HG02759 (cell line): ENCODE measurements around the gene FXYD2.

Source experiments
- ATAC-seq: cut with Tn5 transposase; IDR thresholded peaks from one replicate; pipeline ENCODE4 v1.9.1; 2021; ENCODE audit warnings: mild to moderate bottlenecking, moderate library complexity; ENCODE audit not compliant: unreplicated experiment

Gene FXYD2

DNA sequence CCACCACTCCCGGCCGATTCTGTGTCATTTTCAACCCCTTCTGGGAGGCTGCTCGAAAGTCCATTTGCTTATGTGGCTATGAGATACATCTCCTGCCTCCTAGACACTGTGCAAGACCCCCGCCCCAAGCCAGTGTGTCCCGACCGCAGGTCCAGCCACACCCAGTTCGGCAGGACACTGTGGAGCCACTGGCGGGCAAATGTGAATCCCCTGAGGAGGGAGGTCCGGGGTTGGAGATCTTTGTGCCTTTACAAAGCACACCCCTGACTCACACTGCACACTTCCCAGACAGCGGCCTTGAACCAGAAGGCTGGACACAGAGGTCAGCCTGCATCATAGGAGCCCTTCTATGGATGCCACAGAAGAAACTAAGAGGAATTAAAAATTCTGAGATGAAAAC is 34.5 kb upstream of the FXYD2 start:
- no peak for ATAC-seq

DNA sequence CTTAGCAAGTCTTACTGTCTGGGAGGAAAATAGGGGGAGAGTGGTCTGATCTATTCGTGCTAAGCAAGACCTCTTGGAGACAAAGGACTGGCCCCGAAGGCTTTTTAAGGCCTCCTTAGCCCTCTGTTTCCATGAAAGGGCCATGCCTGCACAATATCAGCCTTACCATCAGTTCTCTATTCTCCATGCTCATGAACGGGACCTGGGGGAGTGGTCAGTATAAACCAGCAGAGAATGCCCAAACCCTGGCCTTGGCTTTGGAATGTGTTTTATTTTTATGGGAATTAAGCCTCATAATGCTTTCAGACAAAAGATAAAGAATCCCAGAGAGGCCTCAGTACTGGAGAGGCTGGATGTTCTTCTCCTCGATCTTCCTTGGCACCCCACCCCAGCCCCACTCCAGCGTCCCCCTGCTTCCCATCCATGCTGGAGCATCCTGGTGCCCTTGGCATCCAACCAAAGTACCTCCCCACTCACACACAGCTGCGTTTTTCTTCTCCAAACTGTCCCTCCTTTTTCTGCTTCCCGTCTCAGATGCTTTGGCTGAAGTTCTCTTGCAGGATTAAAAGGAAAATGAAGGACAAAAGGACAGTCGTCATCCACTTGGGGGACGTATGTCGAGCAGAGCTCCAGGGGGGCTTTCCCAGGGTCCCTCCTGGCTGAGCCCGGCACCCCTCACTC is 33.3 kb upstream of the FXYD2 start:
- no peak for ATAC-seq

DNA sequence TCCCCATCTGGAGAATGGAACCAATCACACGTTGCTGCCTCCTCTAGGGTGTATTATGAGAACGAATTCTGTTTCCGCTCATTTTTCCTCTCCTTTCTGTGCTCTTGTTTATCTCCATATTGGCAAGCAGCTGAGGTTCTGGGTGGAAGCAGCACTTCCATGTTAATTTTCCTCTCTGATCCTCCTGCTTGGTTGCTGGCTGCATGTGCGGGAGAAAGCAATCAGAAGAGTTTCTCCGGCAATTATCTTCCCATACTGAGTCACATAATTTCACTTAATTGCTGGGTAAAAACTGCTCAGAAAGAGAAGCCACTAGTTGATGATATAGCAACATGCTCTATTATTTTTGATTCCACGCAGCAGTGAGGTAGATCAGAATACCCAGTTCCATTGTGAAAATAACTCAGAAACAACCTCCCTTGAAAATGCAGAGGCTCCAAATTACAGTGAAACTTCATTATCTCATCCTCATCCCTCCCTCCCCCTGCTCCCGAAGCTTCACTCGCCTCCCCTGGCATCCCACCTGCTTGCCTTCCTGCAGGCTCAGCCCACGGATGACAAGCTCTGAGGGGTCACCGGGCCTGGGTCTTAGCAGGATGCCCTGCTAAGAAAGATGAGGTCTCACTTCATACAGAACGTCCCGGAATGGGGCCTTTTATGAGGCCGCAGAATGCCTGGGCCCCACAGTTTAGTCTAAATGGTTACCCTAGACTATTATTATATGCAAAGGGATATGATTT is 31.5 kb upstream of the FXYD2 start:
- ATAC-seq, result no peak

DNA sequence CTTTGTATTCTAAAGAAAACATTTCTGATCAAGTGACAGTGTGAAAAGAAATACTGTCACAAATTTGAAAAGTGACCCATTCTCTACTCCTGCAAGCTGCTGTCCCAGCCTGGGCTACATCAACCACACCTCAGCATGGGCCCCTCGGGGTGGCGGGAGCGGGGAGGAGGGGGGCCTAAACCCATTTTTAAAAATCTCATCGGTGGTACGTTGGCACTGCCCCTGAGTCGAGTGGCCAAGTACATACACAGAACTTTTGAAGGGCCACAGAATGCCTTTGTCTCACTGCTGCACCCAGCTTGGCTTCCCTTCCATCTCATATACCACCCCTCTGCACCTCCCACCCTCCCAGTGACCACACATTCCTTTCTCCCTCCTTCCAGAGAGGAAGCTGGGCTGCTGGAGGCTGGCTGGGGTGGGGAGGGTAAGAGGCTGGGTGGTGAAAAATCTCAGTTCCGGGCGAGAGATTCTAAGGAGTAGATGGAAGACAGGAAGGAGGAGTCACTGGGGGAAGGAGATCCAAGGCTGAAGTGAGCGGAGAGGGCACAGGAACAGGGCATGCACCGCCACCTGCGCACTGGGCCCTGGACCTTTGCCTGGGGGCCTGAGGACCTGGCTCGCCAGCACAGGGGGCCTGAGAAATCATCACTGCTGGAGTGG is 30.8 kb upstream of the FXYD2 start:
- no peak for ATAC-seq

DNA sequence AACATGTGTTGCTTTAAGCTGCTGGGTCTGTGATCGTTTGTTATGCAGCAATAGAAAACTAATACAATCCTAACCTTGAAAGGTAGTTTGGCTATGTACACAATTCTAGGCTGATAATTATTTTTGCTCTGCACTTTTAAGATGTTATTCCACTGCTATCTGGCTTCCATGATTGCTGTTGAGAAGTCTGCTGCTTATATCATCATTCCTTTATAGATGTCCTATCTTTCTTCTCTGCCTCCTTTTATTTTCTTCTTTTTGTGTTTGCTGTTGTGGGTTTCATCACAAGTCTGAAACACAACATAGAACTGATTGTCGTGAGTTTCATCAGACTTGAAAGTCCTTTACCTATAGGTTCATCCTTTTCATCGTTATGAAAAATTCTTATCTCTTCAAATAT is 27.8 kb upstream of the FXYD2 start:
- ATAC-seq, result no peak

DNA sequence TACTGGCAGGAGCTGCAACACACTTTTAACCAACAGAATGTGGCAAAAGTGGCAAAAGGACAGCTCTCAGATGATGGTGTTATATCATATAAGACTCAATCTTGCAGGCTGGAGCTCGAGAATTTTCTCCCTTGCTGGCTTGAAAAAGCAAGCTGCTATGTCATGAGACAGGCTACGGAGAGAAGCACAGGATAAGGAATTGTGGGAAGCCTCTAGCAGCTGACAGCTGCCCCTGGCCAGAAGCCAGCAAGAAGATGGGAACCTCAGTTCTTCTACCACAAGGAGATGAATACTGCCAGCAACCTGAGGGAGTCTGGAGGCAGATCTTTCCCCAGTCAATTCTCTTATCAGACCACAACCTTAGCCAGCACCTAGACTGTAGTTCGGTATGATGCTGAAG is 27.3 kb upstream of the FXYD2 start:
- no peak for ATAC-seq

DNA sequence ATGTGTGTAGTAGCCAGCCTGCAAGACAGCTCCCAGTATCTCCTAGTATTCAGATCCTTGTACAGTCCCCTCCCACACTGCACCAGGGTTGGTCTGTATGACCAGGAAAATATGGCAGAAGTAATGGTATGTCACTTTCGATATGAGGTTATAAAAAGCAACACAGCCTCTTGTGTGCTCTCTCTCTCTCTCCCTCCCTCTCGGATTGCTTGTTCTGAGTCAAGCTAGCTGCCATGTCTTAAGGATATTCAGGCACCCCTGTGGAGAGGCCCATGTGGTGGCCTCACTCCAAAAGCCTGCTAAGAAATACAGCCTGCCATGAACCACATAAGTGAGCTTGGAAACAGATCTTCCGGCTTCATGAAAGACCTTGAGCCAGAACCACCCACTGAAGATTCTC is 26.6 kb upstream of the FXYD2 start:
- ATAC-seq, result no peak

DNA sequence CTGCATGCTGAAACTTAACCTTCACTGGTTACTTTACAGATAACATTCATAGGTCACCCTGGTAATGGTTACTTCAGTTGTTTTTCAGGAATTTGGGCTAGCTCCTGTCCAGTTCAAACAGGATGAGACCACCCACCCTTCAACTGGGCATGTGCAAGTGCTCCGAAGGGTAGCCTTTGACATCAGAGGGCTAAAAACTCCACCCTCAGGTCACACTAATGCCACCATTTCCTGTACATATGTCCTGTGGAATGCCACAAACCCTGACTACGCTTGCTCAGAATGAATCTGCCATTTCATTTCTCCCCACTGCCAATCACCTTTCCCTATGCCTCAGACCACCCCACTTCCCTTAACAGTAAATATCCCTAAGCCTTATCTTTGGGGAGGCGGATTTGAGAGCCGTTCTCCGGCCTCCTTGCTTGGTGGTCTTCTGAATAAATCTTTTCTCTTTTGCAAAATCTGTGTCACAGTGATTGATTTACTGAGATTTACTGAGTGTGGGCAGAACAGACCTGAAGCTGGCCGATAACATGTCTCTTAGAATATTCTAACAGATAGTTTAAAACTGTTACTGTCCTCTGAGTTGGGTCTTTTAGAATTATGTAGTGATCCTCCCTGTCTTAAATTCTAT is 25.4 kb upstream of the FXYD2 start:
- ATAC-seq, result no peak

DNA sequence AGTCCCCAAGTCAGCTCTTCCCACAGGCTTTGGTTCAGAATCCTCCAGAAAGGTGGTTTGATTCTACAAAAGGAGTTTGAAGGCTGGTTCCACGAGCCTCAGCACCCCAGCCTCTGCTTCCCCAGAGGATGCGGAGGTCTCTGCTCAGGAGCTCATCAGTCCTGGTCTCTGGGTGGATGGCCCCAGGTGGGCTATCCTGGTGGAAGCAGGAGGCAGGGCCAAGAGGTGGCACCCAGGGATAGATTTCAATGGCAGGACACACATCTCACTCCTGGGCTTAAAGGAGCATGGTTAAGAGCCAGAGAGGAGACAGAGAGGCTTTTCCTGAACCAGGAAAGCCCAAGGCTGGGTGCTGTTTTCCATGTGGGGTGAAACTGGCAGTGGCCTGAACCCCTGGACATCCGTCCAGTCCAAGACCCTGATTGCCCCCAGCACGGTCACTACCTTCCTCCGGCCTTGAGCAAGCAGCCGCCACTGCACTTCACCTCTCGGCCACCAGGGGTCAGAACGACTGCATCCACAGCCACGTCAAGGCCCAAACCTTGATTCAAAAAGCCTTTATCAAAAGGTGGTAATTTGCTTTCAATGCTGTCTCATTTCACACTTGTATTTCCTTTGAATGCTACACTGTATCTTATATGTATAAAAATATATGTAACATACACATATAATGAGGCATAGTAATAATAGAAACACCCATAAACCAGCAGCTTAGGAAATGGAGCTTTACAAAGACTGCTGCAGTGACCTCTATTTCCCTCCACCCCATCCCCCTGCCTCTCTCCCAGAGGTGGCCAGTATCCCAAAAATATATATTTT is 19.3 kb upstream of the FXYD2 start:
- no peak for ATAC-seq

DNA sequence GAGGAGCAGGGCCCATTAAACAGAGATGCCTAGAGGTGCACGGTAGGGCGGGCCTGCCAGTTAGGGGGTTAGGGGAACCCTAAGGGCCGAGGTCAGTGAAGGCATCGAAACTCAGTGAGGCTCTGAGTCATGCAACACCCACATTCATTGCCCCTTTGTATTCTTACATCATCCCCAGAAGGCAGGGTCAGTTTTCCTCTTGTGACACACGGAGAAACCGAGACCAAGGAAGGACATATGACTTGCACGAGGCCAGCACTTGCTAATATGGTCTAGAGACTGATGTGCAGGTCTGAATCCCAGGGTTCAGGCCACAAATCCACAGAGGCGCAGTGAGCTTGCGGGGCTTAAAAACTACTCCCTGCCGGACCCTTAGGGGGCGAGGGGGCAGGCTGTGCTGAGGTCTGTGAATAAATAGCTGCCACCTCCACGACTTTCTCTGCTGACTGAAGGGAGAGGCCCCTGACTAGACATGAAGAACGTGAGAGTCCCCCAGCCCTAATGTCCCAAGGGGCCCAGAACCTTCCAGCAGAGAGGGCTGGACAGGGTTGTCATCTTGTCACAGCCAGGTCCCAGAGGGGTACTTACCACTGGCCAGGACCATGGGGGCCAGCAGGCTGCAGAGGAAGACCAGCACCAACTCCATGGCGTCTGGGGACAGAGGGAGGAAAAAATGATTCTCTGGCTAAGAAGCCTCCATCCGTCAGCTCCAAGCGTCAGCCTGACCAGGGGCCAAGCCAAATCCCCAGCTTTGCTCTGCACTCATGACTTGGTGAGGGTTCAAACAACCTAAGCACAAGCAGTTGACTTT is 17.8 kb upstream of the FXYD2 start:
- ATAC-seq, result no peak

DNA sequence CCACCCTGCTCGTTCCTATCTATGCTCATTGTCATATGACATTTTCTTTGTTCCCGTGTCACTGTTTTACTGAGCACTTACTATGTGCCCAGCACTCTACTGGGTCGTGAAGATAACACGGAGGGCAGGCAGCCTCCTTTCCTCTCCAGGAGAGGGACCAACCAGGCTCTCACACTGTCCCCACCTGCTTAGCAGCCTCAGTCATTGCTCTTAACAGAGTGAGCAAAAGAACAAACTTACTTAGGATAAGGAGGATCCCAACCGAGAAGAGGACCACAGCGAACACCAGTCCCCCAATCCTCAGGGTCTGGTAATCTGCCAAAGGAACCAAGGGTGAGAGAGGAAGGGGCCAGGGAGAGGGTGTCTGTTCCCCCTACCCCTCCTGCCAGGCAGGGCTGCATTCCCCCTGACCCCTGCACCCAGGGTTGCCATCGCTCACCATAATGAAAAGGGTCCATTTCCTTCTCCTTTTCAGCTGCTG is 17.0 kb upstream of the FXYD2 start:
- no peak for ATAC-seq

DNA sequence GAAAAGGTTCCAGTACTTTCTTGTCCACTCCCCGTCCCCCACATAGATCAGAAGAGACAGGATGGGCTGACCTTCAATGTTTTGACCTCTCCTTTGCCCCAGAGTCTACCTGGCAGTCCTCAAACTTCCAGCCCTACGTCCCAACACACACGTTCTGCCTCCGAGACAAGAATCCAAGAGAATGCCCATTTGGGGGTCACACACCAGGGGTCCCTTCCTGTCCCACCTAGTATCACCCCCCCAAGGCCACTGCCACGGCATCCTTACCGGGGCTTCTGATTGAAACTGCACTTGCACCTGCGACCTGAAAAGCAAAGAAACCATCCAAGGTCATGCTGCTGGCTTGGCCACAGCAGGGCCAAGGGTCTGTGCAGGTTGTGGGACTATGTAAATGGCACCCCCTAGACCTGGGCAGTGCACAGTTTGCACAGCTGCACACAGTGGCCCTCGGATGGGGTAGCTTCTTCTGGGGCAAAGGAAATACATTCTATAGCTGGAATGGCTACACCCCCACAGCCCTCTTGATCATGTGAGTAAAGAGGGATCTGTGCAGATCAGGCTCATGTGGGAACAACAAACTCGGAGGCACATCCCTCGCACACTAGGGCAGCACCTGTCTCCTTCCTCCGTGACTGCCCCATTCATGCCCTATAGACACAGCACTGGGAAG is 16.5 kb upstream of the FXYD2 start:
- ATAC-seq, result no peak

DNA sequence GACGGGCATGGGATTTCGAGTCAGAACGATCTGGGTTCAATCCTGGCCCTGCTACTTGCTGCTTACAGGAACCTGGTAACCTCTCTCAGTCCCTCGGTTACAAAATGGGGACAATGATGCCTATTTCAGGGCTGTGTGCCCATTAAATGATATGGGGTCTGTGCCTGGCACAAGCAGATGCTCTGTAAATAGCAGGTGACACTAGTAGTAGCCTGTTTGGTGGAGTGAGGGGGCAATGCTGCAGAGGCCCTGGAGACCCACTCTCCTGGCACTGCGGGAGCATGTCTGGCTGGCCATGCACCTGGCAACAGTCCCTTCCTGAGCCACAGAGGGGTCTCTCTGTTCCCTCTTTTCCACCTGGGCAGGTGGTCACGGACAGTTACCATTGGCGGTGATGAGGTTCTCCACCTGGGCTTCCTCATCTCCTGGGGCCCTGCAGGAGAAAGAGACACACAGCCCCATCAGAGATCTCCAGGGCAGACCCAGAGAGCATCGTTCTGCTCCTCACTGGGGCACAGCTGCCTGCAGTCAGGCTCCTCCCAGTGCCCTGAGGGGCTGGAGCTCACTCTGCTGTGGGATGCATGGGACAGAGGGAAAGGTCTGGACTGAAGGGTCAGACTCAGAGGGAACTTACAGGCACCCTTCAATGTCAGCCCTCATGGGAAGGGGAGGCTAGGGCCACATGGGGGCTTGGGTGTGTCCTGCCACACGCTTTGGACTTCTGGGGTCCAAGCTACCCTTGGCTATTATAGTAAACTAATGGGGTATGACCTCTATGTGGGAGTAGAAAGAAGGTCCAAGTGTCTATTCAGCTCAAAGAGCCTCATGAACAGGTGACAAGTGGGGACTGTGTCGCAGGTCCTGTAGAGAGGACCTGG is 15.6 kb upstream of the FXYD2 start:
- ATAC-seq, result no peak

DNA sequence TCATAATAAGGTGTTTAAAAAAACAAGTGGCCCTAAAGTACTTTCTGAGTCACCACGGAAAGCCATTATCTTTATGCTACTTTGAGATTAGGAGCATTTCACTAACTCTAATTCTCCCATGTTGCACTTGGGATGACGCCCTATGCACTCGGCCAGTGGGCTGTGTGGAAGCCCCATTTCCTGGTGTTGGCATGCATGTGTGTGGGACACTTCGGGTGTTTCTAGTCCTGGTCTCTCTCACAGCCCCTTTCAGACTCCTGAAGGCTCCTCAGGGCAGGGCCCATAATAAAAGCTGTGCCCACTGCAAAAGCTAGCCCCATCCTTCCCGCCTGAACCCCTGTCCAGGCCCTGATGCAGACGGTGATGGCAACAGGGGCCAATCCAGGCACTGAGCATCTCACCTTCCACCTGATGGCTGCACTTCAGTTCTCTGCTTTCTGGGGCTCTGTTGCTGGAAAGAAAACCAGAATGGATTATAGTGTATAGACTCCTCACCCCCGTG is 14.9 kb upstream of the FXYD2 start:
- no peak for ATAC-seq

DNA sequence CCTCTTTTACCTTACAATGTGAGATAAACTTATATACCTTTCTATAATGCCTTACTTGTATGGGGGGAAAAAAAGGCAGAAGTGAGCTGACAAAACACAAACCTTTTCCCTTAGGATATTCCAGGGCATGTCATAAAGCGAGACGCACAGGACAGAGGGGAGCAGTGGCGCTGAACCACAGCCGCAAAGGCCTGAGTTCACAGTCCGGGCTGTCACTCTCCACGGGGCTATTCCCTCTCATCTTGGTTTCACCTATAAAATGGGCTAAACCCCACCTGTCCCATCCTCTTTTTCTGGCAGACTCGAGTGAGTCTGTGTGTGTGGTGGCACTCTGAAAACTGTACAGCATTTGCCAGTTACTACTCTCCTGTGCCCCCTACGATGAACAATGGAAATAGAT is 14.4 kb upstream of the FXYD2 start:
- no peak for ATAC-seq

DNA sequence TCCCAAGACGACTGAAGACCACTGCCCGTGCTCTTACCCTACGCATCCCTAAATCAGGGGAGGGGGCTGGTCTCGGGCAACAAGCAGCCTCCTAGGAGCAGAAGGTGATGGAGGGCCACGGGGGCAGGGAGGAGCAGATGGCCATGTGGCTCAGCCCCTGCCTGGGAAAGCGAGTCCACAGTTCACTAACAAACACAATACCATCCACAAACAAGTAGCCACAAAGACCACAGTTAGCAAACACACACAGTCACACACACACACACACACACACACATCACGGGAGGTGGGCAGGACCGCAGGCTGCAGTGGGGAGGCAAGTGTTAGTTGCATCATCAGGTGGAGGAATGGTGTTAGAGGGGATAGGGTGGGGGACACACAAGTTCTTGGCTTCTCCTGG is 13.2 kb upstream of the FXYD2 start:
- ATAC-seq, result no peak

DNA sequence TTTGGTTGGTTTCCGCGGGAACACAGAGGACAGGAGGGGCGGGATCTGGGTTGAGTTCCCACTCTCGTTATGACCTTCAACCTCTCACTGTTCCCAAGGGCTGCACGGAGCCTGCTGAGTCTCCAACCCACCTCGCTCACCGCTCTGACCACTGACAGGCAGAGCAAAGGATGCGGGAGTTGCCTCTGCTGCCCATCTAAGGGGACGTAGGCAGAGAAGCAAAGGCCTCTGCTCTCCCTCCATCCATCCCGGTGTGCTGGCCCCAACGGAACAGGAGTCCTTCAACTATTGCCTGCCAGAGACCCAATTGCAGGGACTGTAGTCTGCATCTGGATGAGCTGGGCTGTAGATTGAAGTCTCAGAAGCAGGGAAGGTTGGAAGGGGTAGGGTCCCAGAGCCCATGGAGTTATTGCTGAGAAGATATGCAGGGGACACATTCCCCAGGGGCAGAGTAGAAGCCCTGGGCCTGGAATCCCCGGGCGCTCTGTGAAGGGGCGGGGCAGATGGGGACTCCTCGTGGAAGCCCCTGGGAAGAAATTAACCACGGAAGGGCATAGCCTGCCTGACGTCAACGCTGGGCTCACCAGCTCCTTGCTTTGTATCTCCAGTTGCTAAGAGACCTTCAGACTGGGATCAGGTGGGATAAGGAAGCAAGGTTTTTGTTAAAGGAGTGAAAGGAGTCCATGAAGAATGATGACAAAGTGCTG is 12.7 kb upstream of the FXYD2 start:
- ATAC-seq, result no peak
